ENCODE measurements around the gene EFHC1.

DNA sequence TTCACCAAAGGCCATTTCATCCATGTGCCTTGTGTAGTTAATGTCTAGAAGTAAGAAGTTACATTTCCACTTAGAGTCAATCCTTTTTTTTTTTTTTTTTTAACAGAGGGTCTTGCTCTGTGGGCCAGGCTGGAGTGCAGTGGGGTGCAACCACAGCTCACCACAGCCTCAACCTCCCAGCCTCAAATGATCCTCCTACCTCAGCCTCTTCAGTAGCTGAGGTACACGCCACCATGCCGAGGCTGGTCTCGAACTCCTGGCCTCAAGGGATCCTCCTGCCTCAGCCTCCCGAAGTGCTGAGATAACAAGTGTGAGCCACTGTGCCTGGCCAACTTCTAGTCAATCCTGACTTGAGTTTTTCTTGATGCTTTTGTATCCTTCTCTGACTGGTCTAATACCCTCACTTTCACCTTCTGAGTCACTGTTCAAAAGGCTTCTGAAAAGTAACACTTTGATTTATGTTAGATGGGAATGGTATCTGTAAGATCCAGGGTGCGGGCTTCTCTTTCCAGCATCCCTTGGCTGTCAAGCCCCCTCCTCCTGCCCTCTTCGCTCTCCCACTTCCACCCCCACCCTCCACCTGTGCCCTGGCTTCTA is 134.6 kb downstream of the EFHC1 start:
- TF ChIP-seq POLR2A (IDR thresholded peaks at IDR 0.05): no peak
- TF ChIP-seq, protein P1, sequence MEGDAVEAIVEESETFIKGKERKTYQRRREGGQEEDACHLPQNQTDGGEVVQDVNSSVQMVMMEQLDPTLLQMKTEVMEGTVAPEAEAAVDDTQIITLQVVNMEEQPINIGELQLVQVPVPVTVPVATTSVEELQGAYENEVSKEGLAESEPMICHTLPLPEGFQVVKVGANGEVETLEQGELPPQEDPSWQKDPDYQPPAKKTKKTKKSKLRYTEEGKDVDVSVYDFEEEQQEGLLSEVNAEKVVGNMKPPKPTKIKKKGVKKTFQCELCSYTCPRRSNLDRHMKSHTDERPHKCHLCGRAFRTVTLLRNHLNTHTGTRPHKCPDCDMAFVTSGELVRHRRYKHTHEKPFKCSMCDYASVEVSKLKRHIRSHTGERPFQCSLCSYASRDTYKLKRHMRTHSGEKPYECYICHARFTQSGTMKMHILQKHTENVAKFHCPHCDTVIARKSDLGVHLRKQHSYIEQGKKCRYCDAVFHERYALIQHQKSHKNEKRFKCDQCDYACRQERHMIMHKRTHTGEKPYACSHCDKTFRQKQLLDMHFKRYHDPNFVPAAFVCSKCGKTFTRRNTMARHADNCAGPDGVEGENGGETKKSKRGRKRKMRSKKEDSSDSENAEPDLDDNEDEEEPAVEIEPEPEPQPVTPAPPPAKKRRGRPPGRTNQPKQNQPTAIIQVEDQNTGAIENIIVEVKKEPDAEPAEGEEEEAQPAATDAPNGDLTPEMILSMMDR (IDR thresholded peaks at IDR 0.05 in 4 of 5, conservative IDR thresholded peaks at IDR 0.05 in 1 of 5): no peak
